A549 (cell line): ENCODE measurements around the gene IGF2BP3. TPM values are rescaled to one million over a fixed set of nuclear protein-coding genes. Genes with fewer than 3 reads are reported as not detected.

ENCODE experiments used
- ATAC-seq, 2 experiments: fragments of 200-7000 bp in 1 of 2; fragments of >200 bp in 1 of 2; cut with Nextera tagmentation in 1 of 2; cut with Tn5 transposase in 1 of 2; 3 replicates each; pipeline versions ENCODE4 v1.8.0 to v1.9.1; 2018 to 2020; ENCODE audit warnings: mild to moderate bottlenecking in 1 of 2, moderate library complexity in 1 of 2
- CTCF ChIA-PET: fragments of 300-600 bp; sonication (Branson Sonifier 250); formaldehyde crosslinking; extraction: SDS; loops from one replicate; lab custom pipeline; 2021; ENCODE audit warnings: antibody characterized with exemption, inconsistent platforms; lab: Yijun Ruan, JAX
- POLR2A ChIA-PET: fragments of 350-600 bp; formaldehyde crosslinking; extraction: SDS; loops from one replicate; lab custom pipeline; 2021; ENCODE audit warnings: antibody characterized with exemption, inconsistent platforms; lab: Yijun Ruan, JAX
- DNase-seq, 2 experiments: peaks; one replicate each; pipeline versions ENCODE4 v3.0.0 to v3.0.0-alpha.2; 2011 to 2016; ENCODE audit warnings: low read depth in 1 of 2, low spot score in 1 of 2
- FAIRE-seq: peaks from 2 replicates; lab custom pipeline; 2011; peaks lifted over from hg19 to GRCh38; lab: Jason Lieb, UNC
- H3K27ac ChIP-seq, 2 experiments: fragments of >200 bp; sonication (Bioruptor Twin); formaldehyde crosslinking; 3 replicates each; pipeline ENCODE4 v1.5.1; 2016 to 2017
- H3K4me1 ChIP-seq: fragments of >200 bp; sonication (Bioruptor Twin); formaldehyde crosslinking; 3 replicates; pipeline ENCODE4 v1.6.1; 2016
- H3K4me2 ChIP-seq: fragments of >200 bp; sonication (Bioruptor Twin); formaldehyde crosslinking; 3 replicates; pipeline ENCODE4 v1.6.1; 2016
- H3K4me3 ChIP-seq: fragments of >200 bp; sonication (Bioruptor Twin); formaldehyde crosslinking; 3 replicates; pipeline ENCODE4 v1.5.1; 2016
- H3K9me3 ChIP-seq: fragments of >200 bp; sonication (Bioruptor Twin); formaldehyde crosslinking; 3 replicates; pipeline ENCODE4 v1.6.1; 2016
- ATOH8 ChIP-seq: fragments of 250-450 bp; sonication (Bioruptor Pico); IDR thresholded peaks from 2 replicates; pipeline ENCODE4 v1.5.0; 2020; ENCODE audit warnings: low read depth, mild to moderate bottlenecking, moderate library complexity
- BCL3 ChIP-seq: fragments of >200 bp; sonication (Bioruptor Twin); formaldehyde crosslinking; IDR thresholded peaks from 3 replicates; pipeline ENCODE4 v1.6.1; 2016
- CHD4 ChIP-seq: fragments of 200-600 bp; sonication (generic); IDR thresholded peaks from 2 replicates; pipeline ENCODE4 v1.6.1; 2016; ENCODE audit warnings: antibody characterized with exemption, mild to moderate bottlenecking, borderline replicate concordance
- E2F6 ChIP-seq: IDR thresholded peaks from 2 replicates; pipeline ENCODE4 v1.6.1; 2012; ENCODE audit warnings: low read depth, borderline replicate concordance
- EHF ChIP-seq: fragments of 250-450 bp; sonication (Bioruptor Pico); IDR thresholded peaks from 2 replicates; pipeline ENCODE4 v1.5.0; 2020; ENCODE audit warnings: mild to moderate bottlenecking
- EHMT2 ChIP-seq: fragments of 200-600 bp; sonication (generic); IDR thresholded peaks from 2 replicates; pipeline ENCODE4 v1.6.1; 2016; ENCODE audit warnings: antibody characterized with exemption, low read depth, mild to moderate bottlenecking, moderate library complexity
- FOSL2 ChIP-seq, 2 experiments: fragments of 450-650 bp in 1 of 2; fragments of >200 bp in 1 of 2; sonication (Bioruptor Twin) in 1 of 2; formaldehyde crosslinking; IDR thresholded peaks; 2 replicates each; pipeline versions ENCODE4 v1.5.0 to v1.6.1; 2016 to 2020; ENCODE audit warnings: mild to moderate bottlenecking in 1 of 2, moderate library complexity in 1 of 2
- HOXB13 ChIP-seq: fragments of 250-450 bp; sonication (Bioruptor Pico); IDR thresholded peaks from 2 replicates; pipeline ENCODE4 v1.5.0; 2020; ENCODE audit warnings: low read depth, mild to moderate bottlenecking, moderate library complexity
- JUN ChIP-seq, 2 experiments: fragments of >200 bp; sonication (Bioruptor Twin); formaldehyde crosslinking; IDR thresholded peaks; 2 replicates in 1 of 2; 3 replicates in 1 of 2; pipeline ENCODE4 v1.6.1; 2016 to 2017
- JUNB ChIP-seq: fragments of >200 bp; sonication (Bioruptor Twin); formaldehyde crosslinking; IDR thresholded peaks from 2 replicates; pipeline ENCODE4 v1.6.1; 2016
- RAD21 ChIP-seq, 2 experiments: fragments of >200 bp in 1 of 2; sonication (Bioruptor Twin) in 1 of 2; formaldehyde crosslinking in 1 of 2; IDR thresholded peaks in 1 of 2; conservative IDR thresholded peaks in 1 of 2; 2 replicates in 1 of 2; 3 replicates in 1 of 2; pipeline ENCODE4 v1.6.1; 2012 to 2018; ENCODE audit warnings: inconsistent platforms in 1 of 2
- RARB ChIP-seq: fragments of 250-450 bp; sonication (Bioruptor Pico); IDR thresholded peaks from 2 replicates; pipeline ENCODE4 v1.8.0; 2021; ENCODE audit warnings: mild to moderate bottlenecking, moderate library complexity
- REST ChIP-seq: fragments of 200-600 bp; sonication (generic); IDR thresholded peaks from 2 replicates; pipeline ENCODE4 v1.6.1; 2016; ENCODE audit warnings: antibody characterized with exemption, mild to moderate bottlenecking, moderate library complexity
- TFCP2L1 ChIP-seq: fragments of 250-450 bp; sonication (Bioruptor Pico); IDR thresholded peaks from 2 replicates; pipeline ENCODE4 v1.5.0; 2021; ENCODE audit warnings: mild to moderate bottlenecking
- ZFP36 ChIP-seq: fragments of 450-650 bp; IDR thresholded peaks from 2 replicates; pipeline ENCODE4 v1.6.1; 2014; ENCODE audit warnings: borderline replicate concordance; ENCODE audit not compliant: partially characterized antibody
- WGBS: methylation state at CpG from one replicate; pipeline ENCODE4 v1.1.6; 2017; ENCODE audit errors: missing lambda C conversion rate; 5-methylcytosine and 5-hydroxymethylcytosine counted together
- polyA plus RNA-seq, 4 experiments: library from polyadenylated mRNA; depleted of rRNA in 3 of 4; stranded (reverse); fragments of >200 nt; fragmentation: RNase III in 1 of 4; extraction: RNeasy Plus Mini Kit Qiagen cat#74134 plus additional on column Dnase treatment in 1 of 4; gene quantifications; 2 replicates in 3 of 4; 3 replicates in 1 of 4; pipeline ENCODE4 v1.2.3, GENCODE V29; 2011 to 2017

IGF2BP3 gene
- polyA plus RNA-seq, 2 of the 4 experiments (the other 2 are of a cell fraction): 26.7 to 62.0 TPM

- peak overlapping the region; percentile 24 for H3K4me2 ChIP-seq
- WGBS: 41% methylated on average over 3 of the region's 3 CpGs
- H3K4me3 ChIP-seq: no peak overlapping the region
- TF ChIP-seq BCL3 (no peak), ZFP36 (no peak), FOSL2 (IDR thresholded peaks at IDR 0.05) (peak; percentile 15; the same call in 1 of the 2 replicates), FOSL2 (CRISPR knock-in tag; IDR thresholded peaks at IDR 0.05) (peak; percentile 54)
- no peak for FAIRE-seq
- H3K9me3 ChIP-seq: no peaks in the 10 kb centered on the region
- ChIA-PET POLR2A (no interaction called here), CTCF (no interaction called here)
- 0 out of 6 replicates have a peak overlapping the region, but pooled peaks of 1 of the 2 experiments have one; percentile 13 for H3K27ac ChIP-seq
- no peak for DNase-seq
- H3K4me1 ChIP-seq: peaks cover 22% of the 10 kb centered on the region
- peak; percentile 31 to 43; a peak in 1 of 6 replicates for ATAC-seq
Observed at GRCh38 chr7:23377134-23377533, 93.2 kb downstream of the IGF2BP3 start.

GRCh38 chr7:23373151-23374004 lies 96.9 kb downstream of the IGF2BP3 start:
- WGBS: 88% methylated on average over 6 of the region's 6 CpGs
- H3K4me1 ChIP-seq: peaks cover 18% of the 10 kb centered on the region
- ChIA-PET CTCF (interaction anchor here (0.6 to 2.1 kb wide), 2 partner anchors 15 to 218 kb away, joined by 3 to 9 read pairs; no protein-coding TSS in a partner anchor), POLR2A (no interaction called here)
- no peak overlapping the region for H3K27ac ChIP-seq
- no peak overlapping the region for H3K4me2 ChIP-seq
- ATAC-seq: no peak
- no peak for FAIRE-seq
- H3K9me3 ChIP-seq: no peaks in the 10 kb centered on the region
- DNase-seq: no peak
- no peak overlapping the region for H3K4me3 ChIP-seq
- no peak for TF ChIP-seq REST
- no peak for TF ChIP-seq ATOH8 (CRISPR knock-in tag)
- no peak for TF ChIP-seq JUN (IDR thresholded peaks at IDR 0.05)
- no peak for TF ChIP-seq CHD4
- TF ChIP-seq ZFP36: no peak
- TF ChIP-seq EHMT2: no peak
- no peak for TF ChIP-seq EHF (CRISPR knock-in tag)
- no peak for TF ChIP-seq RARB (CRISPR knock-in tag)
- TF ChIP-seq JUNB: no peak
- no peak for TF ChIP-seq E2F6
- no peak for TF ChIP-seq RAD21 (conservative IDR thresholded peaks at IDR 0.05 in 1 of 2, IDR thresholded peaks at IDR 0.05 in 1 of 2)
- no peak for TF ChIP-seq TFCP2L1 (CRISPR knock-in tag)
- no peak for TF ChIP-seq HOXB13 (CRISPR knock-in tag)
